SK-N-SH treated with all-trans-retinoic acid at 6 μM for 48 hours (cell line): Measurements from ENCODE around the gene BABAM2.

ENCODE experiments used
- ATAC-seq: fragments of 200-7000 bp; cut with Tn5 transposase; 3 replicates; pipeline ENCODE4 v1.9.1; 2020; ENCODE audit warnings: mild to moderate bottlenecking, moderate library complexity
- ARNTL ChIP-seq: fragments of 450-650 bp; formaldehyde crosslinking; IDR thresholded peaks from 2 replicates; pipeline ENCODE4 v1.5.0; 2020; ENCODE audit warnings: low read depth, mild to moderate bottlenecking, moderate library complexity, borderline replicate concordance
- BACH2 ChIP-seq: fragments of 250-450 bp; sonication (Bioruptor Pico); IDR thresholded peaks from 2 replicates; pipeline ENCODE4 v1.9.0; 2021; ENCODE audit warnings: mild to moderate bottlenecking, borderline replicate concordance
- CSDC2 ChIP-seq: fragments of 250-450 bp; sonication (Bioruptor Pico); IDR thresholded peaks from 2 replicates; pipeline ENCODE4 v1.5.0; 2020; ENCODE audit warnings: mild to moderate bottlenecking, moderate library complexity
- ESRRG ChIP-seq: fragments of 250-450 bp; sonication (Bioruptor Pico); IDR thresholded peaks from 2 replicates; pipeline ENCODE4 v1.6.1; 2021; ENCODE audit warnings: mild to moderate bottlenecking
- GLIS3 ChIP-seq: fragments of 250-450 bp; sonication (Bioruptor Pico); IDR thresholded peaks from 2 replicates; pipeline ENCODE4 v1.5.0; 2020; ENCODE audit warnings: mild to moderate bottlenecking, moderate library complexity
- ISL1 ChIP-seq: fragments of 250-450 bp; sonication (Bioruptor Pico); IDR thresholded peaks from 2 replicates; pipeline ENCODE4 v2.1.2; 2022; ENCODE audit warnings: mild to moderate bottlenecking, moderate library complexity
- OSR1 ChIP-seq: fragments of 250-450 bp; sonication (Bioruptor Pico); IDR thresholded peaks from 2 replicates; pipeline ENCODE4 v1.8.0; 2022; ENCODE audit warnings: moderate library complexity, mild to moderate bottlenecking, inconsistent platforms
- PPARA ChIP-seq: fragments of 250-450 bp; sonication (Bioruptor Pico); IDR thresholded peaks from 2 replicates; pipeline ENCODE4 v1.5.0; 2020; ENCODE audit warnings: mild to moderate bottlenecking, borderline replicate concordance
- RARB ChIP-seq: fragments of 250-450 bp; sonication (Bioruptor Pico); IDR thresholded peaks from 2 replicates; pipeline ENCODE4 v1.8.0; 2021; ENCODE audit warnings: mild to moderate bottlenecking, moderate library complexity
- SNAI2 ChIP-seq: fragments of 250-450 bp; sonication (Bioruptor Pico); IDR thresholded peaks from 2 replicates; pipeline ENCODE4 v1.5.0; 2020; ENCODE audit warnings: mild to moderate bottlenecking, moderate library complexity
- TCF4 ChIP-seq: fragments of 250-450 bp; sonication (Bioruptor Pico); IDR thresholded peaks from 2 replicates; pipeline ENCODE4 v1.8.0; 2021; ENCODE audit warnings: mild to moderate bottlenecking, moderate library complexity, borderline replicate concordance
- ZC3H10 ChIP-seq: fragments of 250-450 bp; sonication (Bioruptor Pico); IDR thresholded peaks from 2 replicates; pipeline ENCODE4 v1.5.1; 2021; ENCODE audit warnings: mild to moderate bottlenecking, moderate library complexity
- ZFP3 ChIP-seq: fragments of 250-450 bp; sonication (Bioruptor Pico); IDR thresholded peaks from 2 replicates; pipeline ENCODE4 v1.5.0; 2020; ENCODE audit warnings: mild to moderate bottlenecking, moderate library complexity
- ZFP30 ChIP-seq: fragments of 450-650 bp; formaldehyde crosslinking; IDR thresholded peaks from 2 replicates; pipeline ENCODE4 v1.5.0; 2022; ENCODE audit warnings: mild to moderate bottlenecking, moderate library complexity
- ZNF565 ChIP-seq: fragments of 450-650 bp; formaldehyde crosslinking; conservative IDR thresholded peaks from 2 replicates; pipeline ENCODE4 v1.5.0; 2020; ENCODE audit warnings: low read depth, mild to moderate bottlenecking, moderate library complexity
- ZNF70 ChIP-seq: fragments of 450-650 bp; formaldehyde crosslinking; IDR thresholded peaks from 2 replicates; pipeline ENCODE4 v1.5.0; 2020; ENCODE audit warnings: mild to moderate bottlenecking, moderate library complexity
- ZNF8 ChIP-seq: fragments of 450-650 bp; formaldehyde crosslinking; IDR thresholded peaks from 2 replicates; pipeline ENCODE4 v1.5.0; 2020; ENCODE audit warnings: mild to moderate bottlenecking, moderate library complexity
- TF ChIP-seq, protein P1 (sequence below): fragments of 250-450 bp; sonication (Bioruptor Pico); IDR thresholded peaks from 2 replicates; pipeline ENCODE4 v1.5.0; 2020; ENCODE audit warnings: mild to moderate bottlenecking, moderate library complexity
- TF ChIP-seq, protein P2 (sequence below): fragments of 250-450 bp; sonication (Bioruptor Pico); IDR thresholded peaks from 2 replicates; pipeline ENCODE4 v1.8.0; 2020; ENCODE audit warnings: mild to moderate bottlenecking, moderate library complexity, borderline replicate concordance
- TF ChIP-seq, protein P3 (sequence below): fragments of 250-450 bp; sonication (Bioruptor Pico); IDR thresholded peaks from 2 replicates; pipeline ENCODE4 v1.8.0; 2021; ENCODE audit warnings: low read depth, mild to moderate bottlenecking, moderate library complexity, borderline replicate concordance
- TF ChIP-seq, protein P4 (sequence below): fragments of 250-450 bp; sonication (Bioruptor Pico); IDR thresholded peaks from 2 replicates; pipeline ENCODE4 v1.5.1; 2021; ENCODE audit warnings: mild to moderate bottlenecking, moderate library complexity

BABAM2 gene

GRCh38 chr2:28276807-28277206 is 386.3 kb downstream of the BABAM2 start:
- TF ChIP-seq CSDC2 (CRISPR knock-in tag) (peak; percentile 24; the same call in 1 of the 2 replicates), ZFP30 (CRISPR knock-in tag) (no peak), ISL1 (CRISPR knock-in tag) (no peak), GLIS3 (CRISPR knock-in tag) (no peak), BACH2 (CRISPR knock-in tag) (no peak), ZNF70 (CRISPR knock-in tag) (no peak), ZFP3 (peak; percentile 59; the same call in 1 of the 2 replicates)
- ATAC-seq = peak; percentile 22

- ATAC-seq = no peak
- no peak for TF ChIP-seq ZNF8 (CRISPR knock-in tag)
- no peak for TF ChIP-seq ARNTL (CRISPR knock-in tag)
- no peak for TF ChIP-seq TCF4 (CRISPR knock-in tag)
- no peak for TF ChIP-seq ISL1 (CRISPR knock-in tag)
- TF ChIP-seq PPARA (CRISPR knock-in tag) = no peak
- no peak for TF ChIP-seq BACH2 (CRISPR knock-in tag)
- TF ChIP-seq, protein P1, sequence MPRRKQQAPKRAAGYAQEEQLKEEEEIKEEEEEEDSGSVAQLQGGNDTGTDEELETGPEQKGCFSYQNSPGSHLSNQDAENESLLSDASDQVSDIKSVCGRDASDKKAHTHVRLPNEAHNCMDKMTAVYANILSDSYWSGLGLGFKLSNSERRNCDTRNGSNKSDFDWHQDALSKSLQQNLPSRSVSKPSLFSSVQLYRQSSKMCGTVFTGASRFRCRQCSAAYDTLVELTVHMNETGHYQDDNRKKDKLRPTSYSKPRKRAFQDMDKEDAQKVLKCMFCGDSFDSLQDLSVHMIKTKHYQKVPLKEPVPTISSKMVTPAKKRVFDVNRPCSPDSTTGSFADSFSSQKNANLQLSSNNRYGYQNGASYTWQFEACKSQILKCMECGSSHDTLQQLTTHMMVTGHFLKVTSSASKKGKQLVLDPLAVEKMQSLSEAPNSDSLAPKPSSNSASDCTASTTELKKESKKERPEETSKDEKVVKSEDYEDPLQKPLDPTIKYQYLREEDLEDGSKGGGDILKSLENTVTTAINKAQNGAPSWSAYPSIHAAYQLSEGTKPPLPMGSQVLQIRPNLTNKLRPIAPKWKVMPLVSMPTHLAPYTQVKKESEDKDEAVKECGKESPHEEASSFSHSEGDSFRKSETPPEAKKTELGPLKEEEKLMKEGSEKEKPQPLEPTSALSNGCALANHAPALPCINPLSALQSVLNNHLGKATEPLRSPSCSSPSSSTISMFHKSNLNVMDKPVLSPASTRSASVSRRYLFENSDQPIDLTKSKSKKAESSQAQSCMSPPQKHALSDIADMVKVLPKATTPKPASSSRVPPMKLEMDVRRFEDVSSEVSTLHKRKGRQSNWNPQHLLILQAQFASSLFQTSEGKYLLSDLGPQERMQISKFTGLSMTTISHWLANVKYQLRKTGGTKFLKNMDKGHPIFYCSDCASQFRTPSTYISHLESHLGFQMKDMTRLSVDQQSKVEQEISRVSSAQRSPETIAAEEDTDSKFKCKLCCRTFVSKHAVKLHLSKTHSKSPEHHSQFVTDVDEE (CRISPR knock-in tag) = no peak
- no peak for TF ChIP-seq ZC3H10 (CRISPR knock-in tag)
- TF ChIP-seq ZFP30 (CRISPR knock-in tag) = no peak
- no peak for TF ChIP-seq GLIS3 (CRISPR knock-in tag)
- TF ChIP-seq, protein P2, sequence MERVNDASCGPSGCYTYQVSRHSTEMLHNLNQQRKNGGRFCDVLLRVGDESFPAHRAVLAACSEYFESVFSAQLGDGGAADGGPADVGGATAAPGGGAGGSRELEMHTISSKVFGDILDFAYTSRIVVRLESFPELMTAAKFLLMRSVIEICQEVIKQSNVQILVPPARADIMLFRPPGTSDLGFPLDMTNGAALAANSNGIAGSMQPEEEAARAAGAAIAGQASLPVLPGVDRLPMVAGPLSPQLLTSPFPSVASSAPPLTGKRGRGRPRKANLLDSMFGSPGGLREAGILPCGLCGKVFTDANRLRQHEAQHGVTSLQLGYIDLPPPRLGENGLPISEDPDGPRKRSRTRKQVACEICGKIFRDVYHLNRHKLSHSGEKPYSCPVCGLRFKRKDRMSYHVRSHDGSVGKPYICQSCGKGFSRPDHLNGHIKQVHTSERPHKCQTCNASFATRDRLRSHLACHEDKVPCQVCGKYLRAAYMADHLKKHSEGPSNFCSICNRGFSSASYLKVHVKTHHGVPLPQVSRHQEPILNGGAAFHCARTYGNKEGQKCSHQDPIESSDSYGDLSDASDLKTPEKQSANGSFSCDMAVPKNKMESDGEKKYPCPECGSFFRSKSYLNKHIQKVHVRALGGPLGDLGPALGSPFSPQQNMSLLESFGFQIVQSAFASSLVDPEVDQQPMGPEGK (CRISPR knock-in tag) = no peak
- TF ChIP-seq ZFP3 = no peak
- TF ChIP-seq OSR1 (CRISPR knock-in tag) = no peak
- TF ChIP-seq, protein P3, sequence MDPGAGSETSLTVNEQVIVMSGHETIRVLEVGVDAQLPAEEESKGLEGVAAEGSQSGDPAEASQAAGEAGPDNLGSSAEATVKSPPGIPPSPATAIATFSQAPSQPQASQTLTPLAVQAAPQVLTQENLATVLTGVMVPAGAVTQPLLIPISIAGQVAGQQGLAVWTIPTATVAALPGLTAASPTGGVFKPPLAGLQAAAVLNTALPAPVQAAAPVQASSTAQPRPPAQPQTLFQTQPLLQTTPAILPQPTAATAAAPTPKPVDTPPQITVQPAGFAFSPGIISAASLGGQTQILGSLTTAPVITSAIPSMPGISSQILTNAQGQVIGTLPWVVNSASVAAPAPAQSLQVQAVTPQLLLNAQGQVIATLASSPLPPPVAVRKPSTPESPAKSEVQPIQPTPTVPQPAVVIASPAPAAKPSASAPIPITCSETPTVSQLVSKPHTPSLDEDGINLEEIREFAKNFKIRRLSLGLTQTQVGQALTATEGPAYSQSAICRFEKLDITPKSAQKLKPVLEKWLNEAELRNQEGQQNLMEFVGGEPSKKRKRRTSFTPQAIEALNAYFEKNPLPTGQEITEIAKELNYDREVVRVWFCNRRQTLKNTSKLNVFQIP = no peak
- TF ChIP-seq ZNF565 (CRISPR knock-in tag) = no peak
- TF ChIP-seq SNAI2 (CRISPR knock-in tag) = no peak
- TF ChIP-seq, protein P4, sequence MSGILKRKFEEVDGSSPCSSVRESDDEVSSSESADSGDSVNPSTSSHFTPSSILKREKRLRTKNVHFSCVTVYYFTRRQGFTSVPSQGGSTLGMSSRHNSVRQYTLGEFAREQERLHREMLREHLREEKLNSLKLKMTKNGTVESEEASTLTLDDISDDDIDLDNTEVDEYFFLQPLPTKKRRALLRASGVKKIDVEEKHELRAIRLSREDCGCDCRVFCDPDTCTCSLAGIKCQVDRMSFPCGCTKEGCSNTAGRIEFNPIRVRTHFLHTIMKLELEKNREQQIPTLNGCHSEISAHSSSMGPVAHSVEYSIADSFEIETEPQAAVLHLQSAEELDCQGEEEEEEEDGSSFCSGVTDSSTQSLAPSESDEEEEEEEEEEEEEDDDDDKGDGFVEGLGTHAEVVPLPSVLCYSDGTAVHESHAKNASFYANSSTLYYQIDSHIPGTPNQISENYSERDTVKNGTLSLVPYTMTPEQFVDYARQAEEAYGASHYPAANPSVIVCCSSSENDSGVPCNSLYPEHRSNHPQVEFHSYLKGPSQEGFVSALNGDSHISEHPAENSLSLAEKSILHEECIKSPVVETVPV (CRISPR knock-in tag) = no peak
- no peak for TF ChIP-seq RARB (CRISPR knock-in tag)
Measured at GRCh38 chr2:28277466-28277865, 386.9 kb downstream of the BABAM2 start.

DNA sequence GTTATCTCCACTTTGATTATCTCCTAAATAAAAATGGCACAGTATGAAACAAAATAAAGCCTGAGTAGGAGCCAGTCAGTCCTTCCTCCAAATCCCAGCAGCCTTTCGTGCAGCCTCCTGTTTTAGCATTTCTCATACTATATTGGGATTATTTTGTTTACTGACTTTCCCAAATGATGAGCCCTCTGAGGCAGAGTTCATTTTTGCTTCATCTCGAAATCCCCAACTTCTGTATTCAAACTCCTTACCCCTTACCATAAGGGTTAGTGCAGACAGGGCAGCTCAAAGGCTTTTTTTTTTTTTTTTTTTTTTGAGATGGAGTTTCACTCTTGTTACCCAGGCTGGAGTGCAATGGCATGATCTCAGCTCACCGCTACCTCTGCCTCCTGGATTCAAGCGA is 388.8 kb downstream of the BABAM2 start:
- ATAC-seq = no peak
- no peak for TF ChIP-seq OSR1 (CRISPR knock-in tag)

DNA sequence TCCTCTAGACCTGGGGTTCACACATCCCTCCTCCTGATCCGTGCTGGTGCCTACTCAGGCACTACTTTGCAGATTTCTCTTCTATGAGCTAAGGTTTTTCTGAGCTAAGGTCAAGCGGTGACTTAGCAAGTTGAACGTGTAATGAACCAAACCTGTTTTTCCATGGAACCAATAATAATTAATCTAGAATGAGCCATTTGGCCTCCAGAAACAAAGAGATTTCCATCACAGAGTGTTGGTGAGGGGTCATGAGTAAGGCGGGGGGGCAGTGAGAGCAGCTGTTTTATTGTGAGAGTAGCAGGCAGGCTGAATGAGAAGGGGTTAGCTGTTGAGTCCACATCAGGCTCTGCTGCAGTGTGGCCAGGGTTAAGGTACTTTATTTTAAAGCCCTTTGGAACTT is 390.1 kb downstream of the BABAM2 start:
- TF ChIP-seq ZFP3 (no peak), ESRRG (CRISPR knock-in tag) (no peak)
- ATAC-seq = no peak

DNA sequence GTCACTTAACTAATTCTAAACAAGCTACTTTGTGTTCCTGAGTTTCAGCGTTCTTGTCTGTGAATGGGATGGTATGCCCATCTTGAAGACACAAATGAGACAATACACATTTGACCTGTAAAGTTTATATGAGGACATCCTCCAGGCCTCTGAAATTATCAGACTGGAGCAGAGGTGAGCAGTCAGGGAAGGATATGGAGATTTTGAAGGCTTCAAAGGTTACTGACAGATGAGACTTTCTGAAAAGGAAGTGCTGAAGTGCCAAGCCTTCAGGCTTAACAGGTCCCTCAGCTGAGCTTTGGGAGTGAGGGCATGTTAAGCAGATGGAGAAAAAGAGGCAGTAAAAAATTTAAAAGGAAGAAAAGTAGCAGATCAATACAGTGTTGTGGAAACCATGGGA is 391.2 kb downstream of the BABAM2 start:
- ATAC-seq = no peak
- no peak for TF ChIP-seq SNAI2 (CRISPR knock-in tag)
- TF ChIP-seq, protein P4 (CRISPR knock-in tag) = no peak
- TF ChIP-seq OSR1 (CRISPR knock-in tag) = no peak
- TF ChIP-seq CSDC2 (CRISPR knock-in tag) = no peak
- TF ChIP-seq GLIS3 (CRISPR knock-in tag) = no peak
- no peak for TF ChIP-seq ZC3H10 (CRISPR knock-in tag)
- no peak for TF ChIP-seq ESRRG (CRISPR knock-in tag)
- TF ChIP-seq ARNTL (CRISPR knock-in tag) = no peak
- TF ChIP-seq PPARA (CRISPR knock-in tag) = no peak
- no peak for TF ChIP-seq ZNF70 (CRISPR knock-in tag)
- no peak for TF ChIP-seq ZNF565 (CRISPR knock-in tag)
- no peak for TF ChIP-seq RARB (CRISPR knock-in tag)
- TF ChIP-seq ZFP30 (CRISPR knock-in tag) = no peak
- TF ChIP-seq TCF4 (CRISPR knock-in tag) = no peak
- TF ChIP-seq, protein P1 (CRISPR knock-in tag) = no peak
